Measurements from ENCODE around the gene NFE2. TPM values are rescaled to one million over a fixed set of nuclear protein-coding genes. Genes with fewer than 3 reads are reported as not detected.
"Not testable (repeated sequence)": the region's sequence is repeated elsewhere in the genome, so short reads cannot be mapped to it uniquely, and the experiment has no call there.

NFE2 gene
- polyA plus RNA-seq (ENCODE audit: insufficient read length in 4 of 4): 10 to 100 TPM in 1 of 4 donors, 1 to 10 TPM in 3; 1.9 to 11.1 (median 2.8) TPM

DNA sequence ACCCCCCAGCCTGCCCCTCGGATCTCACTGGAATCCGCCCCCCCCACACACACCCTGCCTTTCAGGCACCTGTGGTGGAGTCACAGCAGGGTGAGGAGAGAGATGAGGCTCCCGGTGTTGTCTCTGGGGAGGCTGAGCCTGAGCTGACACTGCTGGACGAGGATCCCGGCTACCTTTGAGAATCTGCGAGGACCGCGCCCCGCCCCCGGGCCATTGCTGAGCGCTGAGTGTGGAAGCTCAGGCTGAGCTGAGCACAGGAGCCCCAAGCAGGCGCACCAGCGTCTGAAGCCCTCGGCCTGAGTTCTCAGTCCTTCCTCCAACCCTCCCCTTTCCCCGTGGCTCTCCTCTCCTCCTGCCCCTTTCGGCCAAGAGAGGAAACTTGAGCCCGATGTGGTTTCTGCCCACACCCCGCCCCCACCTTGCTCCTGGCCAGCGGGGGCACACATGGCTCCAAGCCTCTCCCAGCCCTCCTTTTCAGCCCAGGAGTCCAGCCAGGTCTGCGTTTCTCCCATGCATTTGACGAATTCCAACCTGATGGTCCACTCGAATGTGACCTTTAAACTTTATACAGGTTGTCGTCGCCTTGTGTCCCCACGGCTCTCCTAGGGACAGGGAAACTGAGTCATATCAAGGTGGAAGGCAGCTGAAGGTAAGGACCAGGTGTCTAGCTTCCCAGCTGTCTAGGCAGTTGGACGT is at the start of gene NFE2:
Gene NFE2 (minus strand): TSS at position 284 of the 696 bp plus-strand sequence. CDS start 5,767 bp downstream, outside the sequence.
- peak in 1 of 4 donors; percentile 62 for DNase-seq (ENCODE audit: low read depth in 4 of 4, low spot score in 3 of 4)

- DNase-seq (ENCODE audit: low read depth in 4 of 4, low spot score in 3 of 4): no peak
Measured at GRCh38 chr12:54349679-54350078, 48.9 kb upstream of the NFE2 start.

DNA sequence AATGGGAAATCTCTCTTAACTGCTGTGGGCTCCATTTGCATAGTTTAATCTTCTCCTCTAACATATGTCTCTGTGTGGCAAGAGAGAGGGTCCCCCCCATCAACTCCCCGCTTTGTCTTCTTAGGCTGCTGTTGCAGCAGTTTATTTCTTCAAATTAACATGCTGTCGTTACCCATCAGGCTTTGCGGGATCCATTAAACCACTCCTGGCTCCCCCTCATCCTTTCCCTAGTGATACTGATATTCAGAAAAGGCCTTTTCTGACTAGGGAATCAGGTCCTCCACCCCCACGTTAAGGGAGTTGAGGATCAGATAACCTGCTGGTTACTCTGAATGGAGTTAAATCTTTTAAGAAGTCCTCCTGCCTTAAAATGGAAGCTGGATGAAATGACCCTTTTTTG is 48.2 kb upstream of the NFE2 start:
- DNase-seq (ENCODE audit: low read depth in 4 of 4, low spot score in 3 of 4): no peak

DNA sequence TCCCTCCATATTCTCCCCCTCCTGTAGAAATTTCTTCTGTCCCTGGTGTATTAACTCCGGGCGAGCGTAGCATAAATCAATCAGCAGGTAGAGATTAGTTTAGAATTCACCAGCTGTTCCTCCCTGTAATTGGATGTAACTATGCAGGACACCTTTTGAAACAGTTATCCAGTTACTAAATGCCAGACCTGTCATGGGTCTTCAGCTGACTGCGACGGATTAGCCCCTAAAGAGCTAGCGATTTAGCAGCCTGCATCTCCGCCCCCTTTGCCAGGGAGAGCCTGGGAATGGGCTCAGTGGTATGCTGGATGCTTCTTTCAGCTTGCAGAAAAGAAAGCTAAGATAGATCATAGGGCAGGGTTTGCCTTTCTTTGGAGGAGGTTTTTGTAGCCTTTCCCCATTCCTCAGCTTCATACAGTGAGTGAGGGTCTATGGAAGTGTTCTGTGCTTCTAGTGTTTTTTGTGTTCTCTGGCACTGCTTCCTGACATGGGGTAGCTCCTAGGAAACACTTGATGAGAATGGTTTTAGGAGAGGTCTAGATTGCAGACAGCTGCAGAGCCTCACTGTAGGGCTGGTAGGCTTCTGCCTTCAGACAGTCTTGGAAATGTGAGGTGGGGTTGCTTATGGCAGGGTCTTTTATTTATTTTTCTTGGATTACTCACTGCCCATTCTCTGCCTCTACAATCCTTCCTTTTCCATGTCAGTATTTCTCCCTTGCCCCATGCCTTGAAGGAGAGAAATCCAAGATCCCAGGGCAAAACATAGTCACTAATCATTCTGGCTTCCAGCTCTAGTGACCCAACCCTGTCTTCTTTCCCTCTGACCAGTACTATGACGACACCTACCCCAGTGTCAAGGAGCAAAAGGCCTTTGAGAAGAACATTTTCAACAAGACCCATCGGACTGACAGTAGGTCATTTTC is 40.8 kb upstream of the NFE2 start:
- no peak for DNase-seq (ENCODE audit: low read depth in 4 of 4, low spot score in 3 of 4)

DNA sequence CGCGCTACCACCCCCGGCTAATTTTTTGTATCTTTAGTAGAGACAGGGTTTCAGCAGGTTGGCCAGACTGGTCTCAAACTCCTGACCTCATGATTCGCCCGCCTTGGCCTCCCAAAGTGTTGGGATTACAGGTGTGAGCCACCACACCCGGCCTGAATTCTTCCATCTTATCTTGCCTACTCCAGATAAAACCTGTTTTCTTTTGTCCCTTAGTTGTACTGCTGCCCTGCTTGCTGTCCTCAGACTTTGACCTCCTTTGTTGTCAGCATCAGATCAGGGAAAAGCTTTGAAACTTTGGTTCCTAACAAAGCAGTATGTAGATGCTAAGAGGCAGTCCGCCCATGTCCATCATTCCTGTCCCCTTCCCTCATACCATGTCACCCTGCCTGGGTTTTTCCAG is 40.0 kb upstream of the NFE2 start:
- DNase-seq (ENCODE audit: low read depth in 4 of 4, low spot score in 3 of 4): no peak

- no peak for DNase-seq (ENCODE audit: low read depth in 4 of 4, low spot score in 3 of 4)
Measured at GRCh38 chr12:54338698-54339296, 38.0 kb upstream of the NFE2 start.

DNA sequence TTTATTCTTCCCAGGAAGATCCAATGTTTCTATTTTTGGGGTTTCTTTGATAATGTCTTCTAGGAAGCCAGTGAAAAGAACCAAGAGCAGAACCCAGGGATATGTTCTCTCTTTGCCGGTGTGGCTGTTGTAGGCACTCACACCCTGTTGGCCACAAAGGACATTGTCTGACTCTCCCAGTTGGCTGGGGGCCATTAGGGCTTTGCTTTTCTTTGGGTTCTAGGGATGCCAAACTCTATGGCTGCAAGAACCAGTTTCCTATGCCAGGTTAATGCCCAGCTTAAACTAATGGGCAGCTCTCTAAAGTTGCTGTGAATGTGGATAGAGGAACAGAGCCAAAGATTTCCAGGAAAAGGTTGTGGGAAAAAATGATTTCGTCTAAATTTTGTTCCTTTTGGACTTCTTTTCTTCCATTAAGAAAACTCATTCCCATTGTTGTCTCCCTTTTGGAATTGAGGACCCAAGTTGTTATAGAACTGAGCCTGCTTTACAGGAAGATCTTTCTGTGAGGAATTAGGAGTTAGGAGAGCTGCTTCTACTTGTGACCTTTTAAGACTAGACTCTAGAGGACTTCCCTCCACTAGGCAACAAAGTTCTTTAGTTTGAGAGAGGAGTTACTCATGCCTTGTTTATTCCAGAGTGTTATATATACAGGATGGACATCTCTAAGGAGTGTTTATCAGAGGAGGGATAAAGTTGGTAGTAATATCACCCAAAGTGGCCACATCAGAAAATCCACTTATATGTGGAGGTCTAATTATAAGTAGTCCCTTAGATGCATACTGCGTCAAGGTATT is 37.2 kb upstream of the NFE2 start:
- no peak for DNase-seq (ENCODE audit: low read depth in 4 of 4, low spot score in 3 of 4)

GRCh38 chr12:54337280-54337842 is 36.5 kb upstream of the NFE2 start:
- DNase-seq (ENCODE audit: low read depth in 4 of 4, low spot score in 3 of 4): no peak

- DNase-seq (ENCODE audit: low read depth in 4 of 4, low spot score in 3 of 4): no peak
Measured at GRCh38 chr12:54333420-54334034, 32.7 kb upstream of the NFE2 start.

DNA sequence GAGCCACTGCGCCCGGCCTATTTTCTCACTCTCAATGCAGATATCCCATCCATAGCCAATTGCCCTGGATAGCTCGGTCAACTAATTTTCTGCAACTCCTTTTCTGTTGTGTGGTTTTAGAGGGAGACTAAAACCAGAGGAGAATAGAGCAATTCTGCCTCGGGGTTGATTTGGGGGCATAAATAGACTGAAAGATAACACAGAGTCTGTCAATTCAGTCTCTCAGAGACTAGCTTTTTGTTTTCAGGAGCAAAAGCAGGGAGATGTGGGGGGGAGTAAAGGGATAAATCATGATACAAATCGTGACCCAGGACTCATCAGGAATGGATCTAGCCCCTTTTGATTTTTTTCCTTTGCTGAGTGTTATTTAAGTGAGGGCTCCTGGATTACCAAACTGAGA is 30.6 kb upstream of the NFE2 start:
- DNase-seq (ENCODE audit: low read depth in 4 of 4, low spot score in 3 of 4): no peak

- DNase-seq (ENCODE audit: low read depth in 4 of 4, low spot score in 3 of 4): no peak
Measured at GRCh38 chr12:54330442-54330841, 29.6 kb upstream of the NFE2 start.

DNA sequence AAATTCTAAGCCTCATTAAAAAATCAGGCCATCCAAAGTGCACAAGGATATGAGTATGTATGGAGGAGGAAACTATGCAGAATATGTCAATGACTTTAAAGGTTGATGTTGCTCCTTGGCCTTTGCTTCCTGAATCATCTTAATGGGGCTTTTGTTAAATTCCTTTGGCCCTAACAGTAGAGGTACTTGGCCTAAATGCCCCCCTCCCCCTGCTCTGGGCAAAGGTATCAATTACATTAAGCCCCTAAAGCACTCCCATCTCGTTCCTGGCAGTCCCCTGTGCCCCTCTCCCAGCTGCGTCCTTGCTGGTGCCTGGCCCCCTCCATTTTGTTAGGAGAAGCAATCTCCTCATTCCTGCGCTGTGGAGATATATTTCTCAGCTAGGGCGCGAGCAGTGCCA is 28.9 kb upstream of the NFE2 start:
- no peak for DNase-seq (ENCODE audit: low read depth in 4 of 4, low spot score in 3 of 4)

DNA sequence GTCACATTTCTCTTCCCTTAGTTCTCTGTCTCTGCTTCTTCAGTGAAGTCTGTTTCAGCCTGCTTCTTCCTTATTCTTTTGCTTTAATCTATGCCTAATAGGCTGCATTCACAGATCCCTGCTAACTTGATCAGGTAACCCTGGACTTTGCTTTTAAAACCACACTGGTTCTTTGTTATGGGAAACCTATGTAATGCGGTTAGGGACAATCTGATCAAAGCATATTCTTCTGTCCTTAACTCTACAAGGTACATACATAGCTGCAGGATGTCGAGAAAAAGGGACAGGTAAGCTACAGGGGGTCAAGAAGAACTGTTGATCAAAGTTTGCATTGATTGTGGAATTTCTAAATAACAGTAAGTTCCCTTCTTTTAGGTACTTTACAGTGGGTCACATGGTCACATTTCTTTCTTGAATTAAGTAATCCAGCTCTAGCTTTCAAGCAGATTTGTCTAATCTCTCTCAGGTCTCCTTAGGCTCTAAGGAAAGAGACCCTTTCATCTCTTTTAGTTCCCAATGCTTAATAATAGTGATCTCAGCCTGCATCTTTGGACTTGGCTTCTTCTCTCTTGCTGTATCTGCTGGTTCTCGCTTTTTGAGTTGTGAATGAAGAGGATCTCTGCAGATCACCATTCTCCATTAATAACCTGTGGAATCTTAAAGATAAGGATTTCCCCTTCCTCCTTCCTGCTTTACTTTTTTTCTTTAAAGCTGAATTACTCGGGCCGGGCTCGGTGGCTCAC is 28.0 kb upstream of the NFE2 start:
- no peak for DNase-seq (ENCODE audit: low read depth in 4 of 4, low spot score in 3 of 4)

- not testable (repeated sequence) for DNase-seq (ENCODE audit: low read depth in 4 of 4, low spot score in 3 of 4)
Measured at GRCh38 chr12:54325442-54326109, 24.8 kb upstream of the NFE2 start.

- peak; percentile 95 to 99 (median 97) for DNase-seq (ENCODE audit: low read depth in 4 of 4, low spot score in 3 of 4)
Measured at GRCh38 chr12:54324617-54325441, 24.0 kb upstream of the NFE2 start, which contains the start of gene COPZ1. COPZ1 (plus strand) TSS chr12:54325131; CDS start chr12:54325164, 33 bp downstream.

DNA sequence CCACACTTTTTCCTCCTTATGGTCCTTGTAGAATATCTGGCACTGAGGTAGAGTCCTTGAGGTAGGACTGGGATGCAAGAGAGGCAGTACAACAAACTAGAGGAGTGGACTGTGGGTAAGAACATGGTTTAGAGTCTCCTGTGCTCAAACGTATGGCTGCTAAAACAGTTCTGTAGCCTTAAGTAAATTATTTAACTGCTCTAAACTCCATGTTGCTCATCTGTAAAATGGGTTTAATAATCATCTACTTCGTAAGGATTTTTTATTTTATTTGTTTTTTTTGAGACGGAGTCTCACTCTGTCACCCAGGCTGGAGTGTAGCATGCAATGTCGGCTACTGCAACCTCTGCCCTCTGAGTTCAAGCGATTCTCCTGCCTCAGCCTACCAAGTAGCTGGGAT is 20.5 kb upstream of the NFE2 start:
- DNase-seq (ENCODE audit: low read depth in 4 of 4, low spot score in 3 of 4): no peak

DNA sequence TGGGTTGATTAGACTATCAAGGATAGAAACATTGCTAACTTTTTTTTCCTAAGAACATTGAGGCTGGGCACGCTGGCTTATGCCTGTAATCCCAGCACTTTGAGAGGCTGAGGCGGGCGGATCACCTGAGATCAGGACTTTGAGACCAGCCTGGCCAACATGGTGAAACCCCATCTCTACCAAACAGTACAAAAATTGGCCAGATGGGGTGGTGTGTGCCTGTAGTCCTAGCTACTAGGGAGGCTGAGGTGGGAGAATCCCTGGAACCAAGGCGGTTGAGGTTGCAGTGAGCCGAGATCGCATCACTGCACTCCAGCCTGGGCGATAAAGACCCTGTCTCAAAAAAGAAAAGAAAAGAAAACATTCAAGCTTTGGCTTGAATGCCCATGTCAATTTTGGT is 11.5 kb upstream of the NFE2 start:
- DNase-seq (ENCODE audit: low read depth in 4 of 4, low spot score in 3 of 4): not testable (repeated sequence)
